Vagina (tissue), 2 donors: ENCODE data around the gene HCRT.
A peak's percentile ranks its signal among the peaks of the same experiment; 100 is the strongest.
"Not testable (repeated sequence)": the region's sequence is repeated elsewhere in the genome, so short reads cannot be mapped to it uniquely, and the experiment has no call there.

Experiments
- POLR2A ChIP-seq, 2 donors: fragments of 450-650 bp; IDR thresholded peaks; one replicate each; pipeline ENCODE4 v1.6.1; 2017; ENCODE audit warnings: antibody characterized with exemption in 2 of 2, mild to moderate bottlenecking in 2 of 2, moderate library complexity in 2 of 2
- POLR2AphosphoS5 ChIP-seq, 2 donors: sonication (generic); formaldehyde crosslinking; IDR thresholded peaks; one replicate each; pipeline ENCODE4 v1.9.0; 2017; ENCODE audit warnings: antibody characterized with exemption in 2 of 2, mild to moderate bottlenecking in 2 of 2, low read depth in 1 of 2; ENCODE audit not compliant: insufficient read depth in 1 of 2
- TF ChIP-seq, protein P1 (sequence below), 3 experiments: fragments of 450-650 bp in 2 of 3; fragments of 200-600 bp in 1 of 3; sonication (generic) in 1 of 3; IDR thresholded peaks; one replicate each; pipeline ENCODE4 v1.5.1; 2017 to 2019; ENCODE audit warnings: antibody characterized with exemption in 3 of 3, mild to moderate bottlenecking in 2 of 3, moderate library complexity in 2 of 3

DNA sequence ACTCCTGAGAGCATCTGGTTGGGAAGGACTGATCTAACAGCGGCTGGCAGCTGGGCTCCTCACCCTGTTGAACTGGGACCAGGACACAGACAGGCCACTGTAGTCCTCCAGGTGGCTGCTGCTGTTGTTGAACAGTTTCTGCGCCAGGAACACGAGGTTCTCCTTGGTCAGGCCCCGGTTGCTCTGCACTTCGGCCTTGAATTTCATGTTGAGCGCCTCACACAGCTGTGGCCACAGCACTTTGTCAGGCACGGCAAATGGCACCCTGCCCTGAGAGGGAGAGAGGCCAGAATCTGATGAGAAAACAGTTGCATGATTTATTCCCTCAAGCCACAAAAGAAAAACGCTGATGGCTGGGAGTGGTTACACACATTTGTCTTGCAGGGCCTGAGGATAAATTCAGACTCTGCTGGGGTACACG is 26.7 kb upstream of the HCRT start:
- TF ChIP-seq, protein P1, sequence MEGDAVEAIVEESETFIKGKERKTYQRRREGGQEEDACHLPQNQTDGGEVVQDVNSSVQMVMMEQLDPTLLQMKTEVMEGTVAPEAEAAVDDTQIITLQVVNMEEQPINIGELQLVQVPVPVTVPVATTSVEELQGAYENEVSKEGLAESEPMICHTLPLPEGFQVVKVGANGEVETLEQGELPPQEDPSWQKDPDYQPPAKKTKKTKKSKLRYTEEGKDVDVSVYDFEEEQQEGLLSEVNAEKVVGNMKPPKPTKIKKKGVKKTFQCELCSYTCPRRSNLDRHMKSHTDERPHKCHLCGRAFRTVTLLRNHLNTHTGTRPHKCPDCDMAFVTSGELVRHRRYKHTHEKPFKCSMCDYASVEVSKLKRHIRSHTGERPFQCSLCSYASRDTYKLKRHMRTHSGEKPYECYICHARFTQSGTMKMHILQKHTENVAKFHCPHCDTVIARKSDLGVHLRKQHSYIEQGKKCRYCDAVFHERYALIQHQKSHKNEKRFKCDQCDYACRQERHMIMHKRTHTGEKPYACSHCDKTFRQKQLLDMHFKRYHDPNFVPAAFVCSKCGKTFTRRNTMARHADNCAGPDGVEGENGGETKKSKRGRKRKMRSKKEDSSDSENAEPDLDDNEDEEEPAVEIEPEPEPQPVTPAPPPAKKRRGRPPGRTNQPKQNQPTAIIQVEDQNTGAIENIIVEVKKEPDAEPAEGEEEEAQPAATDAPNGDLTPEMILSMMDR (IDR thresholded peaks at IDR 0.05) = not testable (repeated sequence)
- TF ChIP-seq POLR2A (IDR thresholded peaks at IDR 0.05) = not testable (repeated sequence)
- TF ChIP-seq POLR2AphosphoS5 (IDR thresholded peaks at IDR 0.05; ENCODE audit: insufficient read depth in 1 of 2, low read depth in 1 of 2) = peak in 1 of 2 donors; percentile 62
